ENCODE measurements around the gene CFLAR. TPM values are rescaled to one million over a fixed set of nuclear protein-coding genes. Genes with fewer than 3 reads are reported as not detected.

The CFLAR gene
- total RNA-seq, 1 experiment from 2014 or later: 35.6 TPM

- H3K4me3 ChIP-seq (replicated peaks in 1 of 2; ENCODE audit: low read depth in 1 of 2, low read length in 2 of 2): no peak overlapping the region
- no peaks in the 10 kb centered on the region for H3K9me2 ChIP-seq (ENCODE audit: insufficient read depth)
- H3K27me3 ChIP-seq (ENCODE audit: insufficient read depth, low read length): no peaks in the 10 kb centered on the region
- DNase-seq (ENCODE audit: low read depth, low spot score) (no peak), ATAC-seq (no peak)
- POLR2A ChIA-PET: no interaction called here
- H3K9ac ChIP-seq (ENCODE audit: low read length): no peak overlapping the region
- no peak overlapping the region for H3K4me2 ChIP-seq (ENCODE audit: low read length)
- RAD21 ChIA-PET (ENCODE audit: low non-redundant PET in 1 of 2, low total read pairs in 2 of 2, uncharacterized antibody in 2 of 2, unreplicated experiment in 2 of 2): no interaction called here
- BruUV-seq (replicated peaks): no TSS peak
- intact Hi-C loops (cut with micrococcal nuclease): no loop called here
- H3K36me3 ChIP-seq (ENCODE audit: control insufficient read depth in 1 of 2, insufficient read depth in 2 of 2, low read length in 2 of 2): no peaks in the 10 kb centered on the region
- peaks cover 16 to 90% of the 10 kb centered on the region in 2 experiments for H3K4me1 ChIP-seq (ENCODE audit: control insufficient read depth in 1 of 2, insufficient read depth in 2 of 2, low read length in 2 of 2)
- CTCF ChIA-PET: no interaction called here
- no peak for TF ChIP-seq ZNF274 (IDR thresholded peaks at IDR 0.05; ENCODE audit: low read depth, low read length)
- no peak for TF ChIP-seq JUND (IDR thresholded peaks at IDR 0.05)
- TF ChIP-seq POLR2AphosphoS5 (IDR thresholded peaks at IDR 0.05; ENCODE audit: low read depth, low read length): no peak
- TF ChIP-seq RAD21 (IDR thresholded peaks at IDR 0.05; ENCODE audit: low read depth): no peak
- no peak for TF ChIP-seq SIN3A (IDR thresholded peaks at IDR 0.05; ENCODE audit: low read depth)
- H3K79me2 ChIP-seq (ENCODE audit: insufficient read depth, low read length): peaks cover 96% of the 10 kb centered on the region
- no peaks in the 10 kb centered on the region for H3K9me3 ChIP-seq (ENCODE audit: control insufficient read depth in 1 of 2, insufficient read depth in 1 of 2, low read depth in 1 of 2, low read length in 2 of 2)
- no peaks in the 10 kb centered on the region for H4K20me1 ChIP-seq (ENCODE audit: insufficient read depth)
- H2AFZ ChIP-seq (ENCODE audit: low read depth, low read length, poor library complexity, severe bottlenecking): no peak overlapping the region
- no peak overlapping the region for H3K27ac ChIP-seq (ENCODE audit: low read depth, low read length)
Observed at GRCh38 chr2:201122276-201122675, 6.3 kb downstream of the CFLAR start.

DNA sequence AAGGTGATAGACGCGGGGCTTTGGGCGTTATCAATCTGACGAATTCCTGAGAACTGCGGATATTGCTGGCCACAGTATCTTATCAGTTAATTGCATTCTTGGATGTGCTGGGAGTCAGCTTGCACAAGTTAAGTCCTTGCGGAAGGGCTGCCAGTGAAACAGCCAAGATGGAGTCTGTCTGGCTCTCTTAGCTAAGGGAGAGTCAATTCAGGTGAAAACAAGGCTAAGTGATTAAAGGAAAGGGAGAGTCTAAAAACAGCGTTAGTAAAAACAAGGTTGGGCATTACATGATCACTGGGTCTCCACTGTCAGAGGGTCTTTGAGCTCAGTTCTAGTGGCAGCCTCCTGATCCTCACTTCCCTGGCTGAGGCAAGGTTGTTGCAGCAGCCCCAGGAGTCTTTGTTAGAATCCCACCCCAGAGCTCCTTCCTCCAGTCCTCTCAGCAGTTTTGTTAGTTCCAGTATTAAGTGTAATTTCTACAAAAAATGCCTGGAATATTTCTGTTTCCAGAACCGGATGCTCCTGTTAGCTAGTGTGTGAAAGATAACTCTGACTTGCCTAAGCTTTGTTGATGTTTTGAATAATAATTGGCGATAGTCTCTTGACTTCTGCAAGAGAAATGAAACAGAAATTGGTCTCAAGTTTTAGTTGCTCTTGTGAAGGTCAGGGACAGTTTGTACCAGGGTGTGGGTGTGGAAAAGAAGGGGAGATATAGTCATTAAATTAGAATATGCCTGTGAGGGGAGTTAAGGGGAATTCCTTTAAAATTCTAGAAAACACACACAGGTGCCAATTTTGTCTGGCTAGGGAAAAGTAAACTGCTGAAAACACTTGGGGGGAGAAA lies 10.6 kb downstream of the CFLAR start:
- H3K27me3 ChIP-seq (ENCODE audit: insufficient read depth, low read length): no peaks in the 10 kb centered on the region
- H3K9ac ChIP-seq (ENCODE audit: low read length): 0 out of 2 replicates have a peak overlapping the region, but pooled peaks have one; percentile 7
- TF ChIP-seq TCF7L2 (IDR thresholded peaks at IDR 0.05; ENCODE audit: borderline replicate concordance, extremely low read depth, insufficient read depth, insufficient read length) (no peak), POLR2AphosphoS5 (IDR thresholded peaks at IDR 0.05; ENCODE audit: low read depth, low read length) (no peak), ZFX (IDR thresholded peaks at IDR 0.05) (no peak), ZNF274 (IDR thresholded peaks at IDR 0.05; ENCODE audit: low read depth, low read length) (no peak), ELF1 (IDR thresholded peaks at IDR 0.05; ENCODE audit: borderline replicate concordance, low read depth) (no peak), EZH2 (IDR thresholded peaks at IDR 0.05) (no peak), SIN3A (IDR thresholded peaks at IDR 0.05; ENCODE audit: low read depth) (no peak)
- TF ChIP-seq, protein P1, sequence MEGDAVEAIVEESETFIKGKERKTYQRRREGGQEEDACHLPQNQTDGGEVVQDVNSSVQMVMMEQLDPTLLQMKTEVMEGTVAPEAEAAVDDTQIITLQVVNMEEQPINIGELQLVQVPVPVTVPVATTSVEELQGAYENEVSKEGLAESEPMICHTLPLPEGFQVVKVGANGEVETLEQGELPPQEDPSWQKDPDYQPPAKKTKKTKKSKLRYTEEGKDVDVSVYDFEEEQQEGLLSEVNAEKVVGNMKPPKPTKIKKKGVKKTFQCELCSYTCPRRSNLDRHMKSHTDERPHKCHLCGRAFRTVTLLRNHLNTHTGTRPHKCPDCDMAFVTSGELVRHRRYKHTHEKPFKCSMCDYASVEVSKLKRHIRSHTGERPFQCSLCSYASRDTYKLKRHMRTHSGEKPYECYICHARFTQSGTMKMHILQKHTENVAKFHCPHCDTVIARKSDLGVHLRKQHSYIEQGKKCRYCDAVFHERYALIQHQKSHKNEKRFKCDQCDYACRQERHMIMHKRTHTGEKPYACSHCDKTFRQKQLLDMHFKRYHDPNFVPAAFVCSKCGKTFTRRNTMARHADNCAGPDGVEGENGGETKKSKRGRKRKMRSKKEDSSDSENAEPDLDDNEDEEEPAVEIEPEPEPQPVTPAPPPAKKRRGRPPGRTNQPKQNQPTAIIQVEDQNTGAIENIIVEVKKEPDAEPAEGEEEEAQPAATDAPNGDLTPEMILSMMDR (IDR thresholded peaks at IDR 0.05 in 2 of 3, conservative IDR thresholded peaks at IDR 0.05 in 1 of 3; ENCODE audit: borderline replicate concordance in 1 of 3, insufficient read depth in 1 of 3, low read depth in 2 of 3, low read length in 2 of 3): no peak
- peaks cover 87% of the 10 kb centered on the region for H3K79me2 ChIP-seq (ENCODE audit: insufficient read depth, low read length)
- no TSS peak for BruUV-seq (replicated peaks)
- no peaks in the 10 kb centered on the region for H3K36me3 ChIP-seq (ENCODE audit: control insufficient read depth in 1 of 2, insufficient read depth in 2 of 2, low read length in 2 of 2)
- RAD21 ChIA-PET (ENCODE audit: low non-redundant PET in 1 of 2, low total read pairs in 2 of 2, uncharacterized antibody in 2 of 2, unreplicated experiment in 2 of 2): no interaction called here
- no peaks in the 10 kb centered on the region for H3K9me2 ChIP-seq (ENCODE audit: insufficient read depth)
- no peaks in the 10 kb centered on the region for H4K20me1 ChIP-seq (ENCODE audit: insufficient read depth)
- H3K27ac ChIP-seq (ENCODE audit: low read depth, low read length): no peak overlapping the region
- CTCF ChIA-PET: interaction anchor here (1.2 kb wide), 2 partner anchors 8 to 31 kb away, joined by 4 read pairs; no protein-coding TSS in a partner anchor
- H3K4me2 ChIP-seq (ENCODE audit: low read length): 0 out of 2 replicates have a peak overlapping the region, but pooled peaks have one; percentile 6
- H3K4me3 ChIP-seq (replicated peaks in 1 of 2; ENCODE audit: low read depth in 1 of 2, low read length in 2 of 2): no peak overlapping the region
- POLR2A ChIA-PET: no interaction called here
- H2AFZ ChIP-seq (ENCODE audit: low read depth, low read length, poor library complexity, severe bottlenecking): no peak overlapping the region
- intact Hi-C loops (cut with micrococcal nuclease): no loop called here
- no peak for DNase-seq (ENCODE audit: low read depth, low spot score)
- H3K4me1 ChIP-seq (ENCODE audit: control insufficient read depth in 1 of 2, insufficient read depth in 2 of 2, low read length in 2 of 2): peaks cover 13 to 94% of the 10 kb centered on the region in 2 experiments
- no peaks in the 10 kb centered on the region for H3K9me3 ChIP-seq (ENCODE audit: control insufficient read depth in 1 of 2, insufficient read depth in 1 of 2, low read depth in 1 of 2, low read length in 2 of 2)
- no peak for ATAC-seq

Data from HCT116 (cell line).